ENCODE data around the gene OTOG.

The OTOG gene

DNA sequence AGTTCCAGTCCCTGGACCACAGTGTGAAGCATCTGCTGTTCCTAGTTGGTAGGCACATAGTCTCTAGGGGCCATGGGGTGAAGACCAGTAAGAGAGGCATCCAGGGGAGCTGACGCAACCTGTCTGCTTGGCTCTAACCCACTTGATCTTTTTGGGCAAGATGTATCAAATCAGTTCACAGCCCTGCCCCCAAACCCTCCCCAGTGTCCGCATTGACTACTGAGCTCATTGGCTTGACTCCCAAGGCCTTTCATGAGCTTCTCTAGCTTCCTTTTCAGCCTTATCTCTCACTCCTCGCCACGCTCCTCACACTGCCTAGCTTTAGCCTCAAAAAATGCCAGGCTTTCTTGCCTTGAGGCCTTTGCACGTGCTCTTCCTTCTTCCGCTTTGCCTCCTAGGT lies 40.7 kb upstream of the OTOG start:
- H3K9me2 ChIP-seq (replicated peaks; ENCODE audit: insufficient read depth, low read length): no peaks in the 10 kb centered on the region
- no peak overlapping the region for H3K4me3 ChIP-seq (ENCODE audit: low read length)
- H2AFZ ChIP-seq (ENCODE audit: low read length): no peak overlapping the region
- H3K27ac ChIP-seq (ENCODE audit: low read length): no peak overlapping the region
- no peak overlapping the region for H3K4me2 ChIP-seq (ENCODE audit: low read depth, low read length)
- no peaks in the 10 kb centered on the region for H3K36me3 ChIP-seq (replicated peaks; ENCODE audit: insufficient read depth, low read length)
- DNase-seq: no peak
- H4K20me1 ChIP-seq (ENCODE audit: insufficient read depth, low read length): no peaks in the 10 kb centered on the region
- H3F3A ChIP-seq (ENCODE audit: insufficient read depth, low read length): no peaks in the 10 kb centered on the region
- no peak overlapping the region for H3K9ac ChIP-seq (ENCODE audit: low read length)
- H3K27me3 ChIP-seq (replicated peaks; ENCODE audit: insufficient read depth, low read length): peaks cover 4% of the 10 kb centered on the region; the same call in 1 of the 2 replicates
- H3K9me3 ChIP-seq (replicated peaks; ENCODE audit: insufficient read depth, low read length): no peaks in the 10 kb centered on the region
- TF ChIP-seq EZH2phosphoT487 (IDR thresholded peaks at IDR 0.05; ENCODE audit: low read length) (no peak), EZH2 (optimal IDR thresholded peaks at IDR 0.05; ENCODE audit: low read depth, low read length) (no peak), CTCF (IDR thresholded peaks at IDR 0.05; ENCODE audit: low read length) (no peak)
- H3K4me1 ChIP-seq (ENCODE audit: low read length): peaks cover 2% of the 10 kb centered on the region
- no peaks in the 10 kb centered on the region for H3K79me2 ChIP-seq (ENCODE audit: low read length)

- no peak; the same call in 1 of the 2 replicates for TF ChIP-seq CTCF (IDR thresholded peaks at IDR 0.05; ENCODE audit: low read length)
- TF ChIP-seq EZH2 (optimal IDR thresholded peaks at IDR 0.05; ENCODE audit: low read depth, low read length): no peak
- no peak for TF ChIP-seq EZH2phosphoT487 (IDR thresholded peaks at IDR 0.05; ENCODE audit: low read length)
- H3K36me3 ChIP-seq (replicated peaks; ENCODE audit: insufficient read depth, low read length): no peaks in the 10 kb centered on the region
- no peaks in the 10 kb centered on the region for H3F3A ChIP-seq (ENCODE audit: insufficient read depth, low read length)
- DNase-seq: no peak
- H3K27ac ChIP-seq (ENCODE audit: low read length): no peak overlapping the region
- no peaks in the 10 kb centered on the region; the same call in 1 of the 2 replicates for H3K27me3 ChIP-seq (replicated peaks; ENCODE audit: insufficient read depth, low read length)
- no peaks in the 10 kb centered on the region for H3K9me2 ChIP-seq (replicated peaks; ENCODE audit: insufficient read depth, low read length)
- H3K4me3 ChIP-seq (ENCODE audit: low read length): no peak overlapping the region
- peaks cover 4% of the 10 kb centered on the region for H3K4me1 ChIP-seq (ENCODE audit: low read length)
- H4K20me1 ChIP-seq (ENCODE audit: insufficient read depth, low read length): no peaks in the 10 kb centered on the region
- no peaks in the 10 kb centered on the region for H3K79me2 ChIP-seq (ENCODE audit: low read length)
- no peak overlapping the region for H3K4me2 ChIP-seq (ENCODE audit: low read depth, low read length)
- no peak overlapping the region for H2AFZ ChIP-seq (ENCODE audit: low read length)
- no peaks in the 10 kb centered on the region for H3K9me3 ChIP-seq (replicated peaks; ENCODE audit: insufficient read depth, low read length)
- no peak overlapping the region for H3K9ac ChIP-seq (ENCODE audit: low read length)
Observed at GRCh38 chr11:17506942-17507341, 40.1 kb upstream of the OTOG start.

DNA sequence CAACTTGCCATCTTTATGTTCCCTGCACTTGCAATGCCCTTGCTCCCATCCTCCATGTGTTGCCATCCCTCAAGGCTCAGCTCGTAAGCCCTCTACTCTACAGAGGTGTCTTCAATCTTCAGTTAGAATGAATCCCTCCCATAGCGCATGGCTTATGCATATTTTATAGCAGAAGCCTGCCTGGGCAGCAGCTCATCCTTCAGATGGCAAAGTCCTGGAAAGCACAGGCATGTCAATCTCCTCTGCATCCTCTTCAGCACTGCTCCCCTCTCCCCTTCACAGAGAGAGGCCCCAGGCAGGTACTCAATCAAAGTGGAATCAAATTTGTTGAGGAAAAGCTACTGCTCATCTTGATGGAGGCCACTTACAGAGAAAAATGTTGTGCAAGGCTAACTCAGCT lies 39.3 kb upstream of the OTOG start:
- DNase-seq: no peak
- Histone ChIP-seq H3K4me1 (ENCODE audit: low read length) (peaks cover 4% of the 10 kb centered on the region), H3K36me3 (replicated peaks; ENCODE audit: insufficient read depth, low read length) (no peaks in the 10 kb centered on the region), H3F3A (ENCODE audit: insufficient read depth, low read length) (no peaks in the 10 kb centered on the region), H3K9ac (ENCODE audit: low read length) (no peak overlapping the region), H3K4me2 (ENCODE audit: low read depth, low read length) (no peak overlapping the region), H3K27me3 (replicated peaks; ENCODE audit: insufficient read depth, low read length) (no peaks in the 10 kb centered on the region), H4K20me1 (ENCODE audit: insufficient read depth, low read length) (no peaks in the 10 kb centered on the region), H3K9me3 (replicated peaks; ENCODE audit: insufficient read depth, low read length) (no peaks in the 10 kb centered on the region), H3K27ac (ENCODE audit: low read length) (no peak overlapping the region), H3K9me2 (replicated peaks; ENCODE audit: insufficient read depth, low read length) (no peaks in the 10 kb centered on the region), H3K4me3 (ENCODE audit: low read length) (no peak overlapping the region), H2AFZ (ENCODE audit: low read length) (no peak overlapping the region), H3K79me2 (ENCODE audit: low read length) (no peaks in the 10 kb centered on the region)
- TF ChIP-seq CTCF (IDR thresholded peaks at IDR 0.05; ENCODE audit: low read length) (no peak), EZH2 (optimal IDR thresholded peaks at IDR 0.05; ENCODE audit: low read depth, low read length) (no peak), EZH2phosphoT487 (IDR thresholded peaks at IDR 0.05; ENCODE audit: low read length) (no peak)
